Caco-2 (cell line): ENCODE measurements around the gene AGER. TPM values are rescaled to one million over a fixed set of nuclear protein-coding genes. Genes with fewer than 3 reads are reported as not detected.

Source experiments
- BruUV-seq: library from RNA; stranded (reverse); fragments of 400-500 nt; replicated peaks from 2 replicates; lab custom pipeline; 2021; lab: Mats Ljungman, UMichigan
- CTCF ChIA-PET: fragments of 300-600 bp; sonication (Branson Sonifier 250); formaldehyde crosslinking; loops from one replicate; lab custom pipeline; 2022; ENCODE audit warnings: antibody characterized with exemption; lab: Charles Lee
- POLR2A ChIA-PET: fragments of 300-600 bp; sonication (Branson Sonifier 250); formaldehyde crosslinking; loops from one replicate; lab custom pipeline; 2022; ENCODE audit warnings: antibody characterized with exemption; lab: Charles Lee
- DNase-seq, 2 experiments: peaks; one replicate each; pipeline versions ENCODE4 v3.0.0 to v3.0.0-alpha.2; 2020 to 2022
- H3K27me3 ChIP-seq: replicated peaks from 2 replicates; pipeline ENCODE4 v1.6.0; 2011; ENCODE audit warnings: low read length; ENCODE audit not compliant: control insufficient read depth, insufficient read depth
- H3K36me3 ChIP-seq: 2 replicates; pipeline ENCODE4 v1.5.1; 2011; ENCODE audit warnings: low read length; ENCODE audit not compliant: control insufficient read depth, insufficient read depth
- H3K4me1 ChIP-seq: fragments of 250-450 bp; sonication (Bioruptor Pico); 2 replicates; pipeline ENCODE4 v1.5.1; 2020; ENCODE audit warnings: mild to moderate bottlenecking
- H3K4me3 ChIP-seq: 2 replicates; pipeline ENCODE4 v1.5.1; 2011; ENCODE audit warnings: low read depth, mild to moderate bottlenecking, control low read depth, low read length
- H3K9me3 ChIP-seq: fragments of 250-450 bp; sonication (Bioruptor Pico); 2 replicates; pipeline ENCODE4 v1.5.1; 2020; ENCODE audit warnings: mild to moderate bottlenecking, moderate library complexity
- H3K27ac Mint-ChIP-seq: one replicate; pipeline ENCODE4 v1.8.0; 2022; ENCODE audit warnings: mixed read lengths; ENCODE audit not compliant: unreplicated experiment
- H3K27me3 Mint-ChIP-seq: one replicate; pipeline ENCODE4 v1.8.0; 2022; ENCODE audit warnings: mixed read lengths; ENCODE audit not compliant: insufficient read depth, unreplicated experiment
- H3K36me3 Mint-ChIP-seq: one replicate; pipeline ENCODE4 v1.8.0; 2022; ENCODE audit warnings: mild to moderate bottlenecking, mixed read lengths; ENCODE audit not compliant: insufficient read depth, unreplicated experiment
- H3K4me1 Mint-ChIP-seq: one replicate; pipeline ENCODE4 v1.8.0; 2022; ENCODE audit warnings: low read depth, mixed read lengths; ENCODE audit not compliant: unreplicated experiment
- H3K4me3 Mint-ChIP-seq: one replicate; pipeline ENCODE4 v1.8.0; 2022; ENCODE audit warnings: mild to moderate bottlenecking, moderate library complexity, mixed read lengths; ENCODE audit not compliant: unreplicated experiment
- H3K9me3 Mint-ChIP-seq: one replicate; pipeline ENCODE4 v1.8.0; 2022; ENCODE audit warnings: mixed read lengths; ENCODE audit not compliant: unreplicated experiment
- CTCF ChIP-seq, 2 experiments: fragments of 200-600 bp in 1 of 2; IDR thresholded peaks; 1 replicate in 1 of 2; 2 replicates in 1 of 2; pipeline versions ENCODE4 v1.5.1 to v1.8.0; 2011 to 2022; ENCODE audit warnings: antibody characterized with exemption in 1 of 2, control low read depth in 1 of 2, inconsistent platforms in 1 of 2, low read depth in 1 of 2, low read length in 1 of 2, mild to moderate bottlenecking in 1 of 2, moderate library complexity in 1 of 2; ENCODE audit not compliant: insufficient read depth in 1 of 2, severe bottlenecking in 1 of 2, unreplicated experiment in 1 of 2
- intact Hi-C: fragments of 100-400 bp; cut with micrococcal nuclease; formaldehyde crosslinking; loops from one replicate; pipeline ENCODE4 v1.10.0; 2022; ENCODE audit not compliant: unreplicated experiment
- total RNA-seq: library from RNA; stranded (reverse); gene quantifications from 2 replicates; pipeline ENCODE4 v1.2.3, GENCODE V29; 2022

AGER gene
- total RNA-seq, 1 experiment from 2014 or later: 10.3 TPM

- TSS peak; percentile 25 for BruUV-seq
- Mint-ChIP-seq H3K4me1 (peaks cover 14% of the 10 kb centered on the region), H3K9me3 (no peaks in the 10 kb centered on the region), H3K4me3 (peak overlapping the region; percentile 2), H3K27ac (peak overlapping the region; percentile 42), H3K36me3 (peaks cover 90% of the 10 kb centered on the region), H3K27me3 (no peaks in the 10 kb centered on the region)
- TF ChIP-seq CTCF (IDR thresholded peaks at IDR 0.05; ENCODE audit: insufficient read depth in 1 of 2, low read depth in 1 of 2, low read length in 1 of 2, severe bottlenecking in 1 of 2, unreplicated experiment in 1 of 2): no peak
- H3K36me3 ChIP-seq: no peaks in the 10 kb centered on the region
- H3K9me3 ChIP-seq: no peaks in the 10 kb centered on the region
- intact Hi-C loops: no loop called here
- no peak overlapping the region for H3K4me3 ChIP-seq
- H3K27me3 ChIP-seq: no peaks in the 10 kb centered on the region
- H3K4me1 ChIP-seq: peaks cover 29% of the 10 kb centered on the region
- DNase-seq: no peak
- POLR2A ChIA-PET: no interaction called here
- CTCF ChIA-PET: interaction anchor here (0.7 kb wide), 2 partner anchors 8 to 253 kb away, joined by 3 read pairs; partner anchors contain the start of gene AGPAT1
Observed at GRCh38 chr6:32167761-32168262, 16.2 kb downstream of the AGER start.

GRCh38 chr6:32167154-32167760 lies 16.8 kb downstream of the AGER start:
- TF ChIP-seq CTCF (IDR thresholded peaks at IDR 0.05; ENCODE audit: insufficient read depth in 1 of 2, low read depth in 1 of 2, low read length in 1 of 2, severe bottlenecking in 1 of 2, unreplicated experiment in 1 of 2): no peak
- intact Hi-C loops: no loop called here
- Mint-ChIP-seq H3K27ac (peak overlapping the region; percentile 42), H3K9me3 (no peaks in the 10 kb centered on the region), H3K36me3 (peaks cover 96% of the 10 kb centered on the region), H3K4me1 (peaks cover 14% of the 10 kb centered on the region), H3K4me3 (peak overlapping the region; percentile 2), H3K27me3 (no peaks in the 10 kb centered on the region)
- no peaks in the 10 kb centered on the region for H3K36me3 ChIP-seq
- DNase-seq: no peak
- H3K4me1 ChIP-seq: peaks cover 24% of the 10 kb centered on the region
- no peaks in the 10 kb centered on the region for H3K9me3 ChIP-seq
- ChIA-PET CTCF (interaction anchor here (0.7 kb wide), 2 partner anchors 9 to 254 kb away, joined by 3 read pairs; partner anchors contain the start of gene AGPAT1), POLR2A (no interaction called here)
- BruUV-seq: no TSS peak
- no peak overlapping the region for H3K4me3 ChIP-seq
- no peaks in the 10 kb centered on the region for H3K27me3 ChIP-seq

GRCh38 chr6:32166411-32167061 lies 17.5 kb downstream of the AGER start:
- Histone ChIP-seq H3K36me3 (0 out of 2 replicates have a peak, but pooled peaks cover 1% of the 10 kb centered on the region), H3K4me1 (peaks cover 24% of the 10 kb centered on the region), H3K4me3 (no peak overlapping the region), H3K9me3 (no peaks in the 10 kb centered on the region), H3K27me3 (no peaks in the 10 kb centered on the region)
- ChIA-PET CTCF (no interaction called here), POLR2A (interaction anchor here (0.7 kb wide), 1 partner anchor 38 kb away, joined by 4 read pairs; the partner anchor contains the start of gene ATF6B)
- BruUV-seq: no TSS peak
- Mint-ChIP-seq H3K9me3 (no peaks in the 10 kb centered on the region), H3K27me3 (no peaks in the 10 kb centered on the region), H3K36me3 (peaks cover 100% of the 10 kb centered on the region), H3K27ac (no peak overlapping the region), H3K4me3 (no peak overlapping the region), H3K4me1 (peaks cover 14% of the 10 kb centered on the region)
- no peak for DNase-seq
- TF ChIP-seq CTCF (IDR thresholded peaks at IDR 0.05; ENCODE audit: insufficient read depth in 1 of 2, low read depth in 1 of 2, low read length in 1 of 2, severe bottlenecking in 1 of 2, unreplicated experiment in 1 of 2): no peak
- intact Hi-C loops: no loop called here
